ENCODE results near the gene TLCD3B.
"Not testable (repeated sequence)": the region's sequence is repeated elsewhere in the genome, so short reads cannot be mapped to it uniquely, and the experiment has no call there.

The TLCD3B gene

DNA sequence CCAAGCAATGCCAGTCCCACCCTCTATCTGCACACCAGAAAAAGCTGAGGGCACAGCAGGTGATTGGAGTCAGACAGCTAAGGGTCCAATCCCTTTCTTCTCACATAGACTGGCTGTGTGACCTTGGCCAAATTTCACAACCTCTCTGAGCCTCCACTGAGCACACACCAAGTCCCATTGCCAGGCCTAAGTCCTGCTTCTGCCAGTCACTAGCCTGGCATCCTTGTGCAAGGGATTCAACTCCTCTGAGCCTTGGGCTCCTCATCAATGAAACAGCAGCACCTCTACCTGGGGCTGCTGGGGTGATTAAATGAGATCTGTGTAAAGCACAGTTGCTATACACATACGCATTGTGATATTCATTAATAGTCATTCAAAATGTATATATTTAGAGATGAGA, 15.5 kb upstream of the TLCD3B start:
- no peak overlapping the region for H3K4me3 Mint-ChIP-seq
- H3K36me3 Mint-ChIP-seq, result no peaks in the 10 kb centered on the region
- no peaks in the 10 kb centered on the region for H3K9me3 Mint-ChIP-seq (ENCODE audit: low read depth)
- peaks cover 2% of the 10 kb centered on the region for H3K4me1 Mint-ChIP-seq (ENCODE audit: low read depth)
- no peaks in the 10 kb centered on the region for H3K27me3 Mint-ChIP-seq
- H3K27ac Mint-ChIP-seq, result no peak overlapping the region

DNA sequence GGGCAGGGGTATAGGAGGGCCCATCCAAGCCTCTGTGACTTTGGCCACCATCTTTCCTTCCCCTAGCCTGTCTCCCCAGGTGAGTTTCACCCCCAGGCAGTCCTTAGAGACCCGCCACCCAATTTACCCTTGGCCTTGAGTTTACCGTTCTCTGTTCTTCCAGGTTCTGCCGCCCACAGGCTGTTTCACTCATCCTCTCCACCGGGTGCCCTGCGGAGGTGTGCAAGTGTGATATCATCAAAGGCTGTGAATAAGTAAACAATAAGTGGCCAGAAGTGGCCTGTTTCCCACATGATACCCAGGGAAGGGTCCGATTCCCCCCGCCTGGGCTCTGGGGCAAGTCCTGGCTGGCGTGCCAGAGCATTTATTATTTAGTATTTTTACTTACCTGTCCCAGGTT, 15.1 kb upstream of the TLCD3B start:
- no peak overlapping the region for H3K4me3 Mint-ChIP-seq
- H3K4me1 Mint-ChIP-seq (ENCODE audit: low read depth), result no peaks in the 10 kb centered on the region
- H3K27me3 Mint-ChIP-seq, result no peaks in the 10 kb centered on the region
- no peaks in the 10 kb centered on the region for H3K9me3 Mint-ChIP-seq (ENCODE audit: low read depth)
- no peak overlapping the region for H3K27ac Mint-ChIP-seq
- no peaks in the 10 kb centered on the region for H3K36me3 Mint-ChIP-seq

DNA sequence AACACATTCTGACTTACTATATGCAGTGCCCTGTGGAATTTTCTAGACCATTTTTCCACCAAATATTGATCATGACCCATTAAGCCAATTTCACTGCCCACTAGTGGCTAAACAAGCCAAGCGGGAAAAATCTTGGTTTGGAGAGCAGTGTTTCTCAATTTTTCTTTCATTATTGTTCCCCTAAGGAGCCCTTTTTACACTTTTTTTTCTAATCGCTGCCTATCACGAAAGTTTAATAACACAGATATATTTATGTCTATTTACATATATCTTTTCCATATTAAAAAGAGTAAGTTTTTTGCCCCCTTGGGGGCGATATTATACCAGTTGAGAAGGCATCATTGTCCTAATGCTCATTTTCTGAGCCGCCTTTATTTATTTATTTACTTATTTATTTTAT, 10.8 kb upstream of the TLCD3B start:
- H3K36me3 Mint-ChIP-seq, result no peaks in the 10 kb centered on the region
- H3K27me3 Mint-ChIP-seq, result peaks cover 2% of the 10 kb centered on the region
- H3K4me3 Mint-ChIP-seq, result no peak overlapping the region
- no peak overlapping the region for H3K27ac Mint-ChIP-seq
- no peaks in the 10 kb centered on the region for H3K9me3 Mint-ChIP-seq (ENCODE audit: low read depth)
- no peaks in the 10 kb centered on the region for H3K4me1 Mint-ChIP-seq (ENCODE audit: low read depth)

DNA sequence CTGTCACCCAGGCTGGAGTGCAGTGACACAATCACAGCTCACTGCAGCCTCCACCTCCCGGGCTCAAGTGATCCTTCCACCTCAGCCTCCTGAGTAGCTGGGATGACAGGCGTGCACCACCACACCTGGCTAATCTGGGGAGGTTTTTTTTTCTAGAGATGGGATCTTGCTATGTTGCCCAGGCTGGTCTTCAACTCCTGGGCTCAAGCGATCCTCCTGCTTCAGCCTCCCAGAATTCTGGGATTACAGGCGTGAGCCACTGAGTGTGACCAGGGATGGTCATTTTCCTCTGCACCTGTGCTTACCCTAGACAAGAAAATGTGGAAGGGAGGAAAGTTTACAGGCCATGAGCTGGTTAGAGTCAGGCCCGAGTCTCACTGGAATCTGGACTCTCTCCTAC, 9.6 kb upstream of the TLCD3B start:
- H3K4me1 Mint-ChIP-seq (ENCODE audit: low read depth), result not testable (repeated sequence)

DNA sequence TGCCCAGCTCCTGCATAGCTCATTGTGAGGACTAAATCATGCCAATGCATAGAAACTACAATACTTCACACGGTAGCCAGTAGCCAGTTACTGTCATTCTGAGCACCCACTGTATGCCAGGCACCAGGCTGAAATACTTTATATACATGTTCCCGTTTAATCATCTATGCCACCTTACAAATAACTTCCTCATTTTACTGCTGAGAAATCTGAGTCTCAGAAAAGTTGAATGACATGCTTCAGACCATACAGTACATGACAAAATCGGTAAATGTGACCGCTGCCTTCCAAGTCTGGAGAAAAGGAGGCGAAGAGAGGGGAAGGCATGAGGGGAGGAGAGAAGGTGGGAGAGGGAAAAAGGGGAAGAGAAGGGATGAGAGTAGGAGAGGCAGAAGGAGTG, 9.2 kb upstream of the TLCD3B start:
- Mint-ChIP-seq H3K4me3 (no peak overlapping the region), H3K9me3 (ENCODE audit: low read depth) (no peaks in the 10 kb centered on the region), H3K4me1 (ENCODE audit: low read depth) (no peaks in the 10 kb centered on the region), H3K27me3 (peaks cover 2% of the 10 kb centered on the region), H3K36me3 (no peaks in the 10 kb centered on the region), H3K27ac (no peak overlapping the region)

More for the DNA sequence above, 9.6 kb upstream of the TLCD3B start:
- not testable (repeated sequence) for H3K4me3 Mint-ChIP-seq; H3K9me3 Mint-ChIP-seq (ENCODE audit: low read depth); H3K36me3 Mint-ChIP-seq; H3K27ac Mint-ChIP-seq; H3K27me3 Mint-ChIP-seq

DNA sequence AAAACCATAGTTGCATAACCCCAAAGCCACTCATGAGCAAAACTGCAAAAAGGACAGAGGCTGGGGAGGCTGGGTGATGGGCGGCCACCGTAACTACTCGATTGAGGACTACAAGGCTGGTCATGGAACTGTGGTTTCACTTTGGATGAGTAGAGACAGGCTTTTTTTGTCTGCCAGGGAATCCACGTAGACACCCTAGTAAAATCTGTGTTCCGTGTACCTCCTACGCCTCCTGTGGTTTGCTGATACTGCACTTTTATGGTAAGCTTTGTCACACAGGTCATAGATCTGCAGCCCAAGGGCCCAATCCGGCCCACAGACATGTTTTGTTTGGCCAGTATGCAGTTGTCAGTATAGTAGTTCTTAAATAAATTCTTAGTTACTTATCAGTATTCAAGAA, 2.2 kb upstream of the TLCD3B start:
- Mint-ChIP-seq H3K27me3 (peaks cover 16% of the 10 kb centered on the region), H3K4me3 (no peak overlapping the region)

DNA sequence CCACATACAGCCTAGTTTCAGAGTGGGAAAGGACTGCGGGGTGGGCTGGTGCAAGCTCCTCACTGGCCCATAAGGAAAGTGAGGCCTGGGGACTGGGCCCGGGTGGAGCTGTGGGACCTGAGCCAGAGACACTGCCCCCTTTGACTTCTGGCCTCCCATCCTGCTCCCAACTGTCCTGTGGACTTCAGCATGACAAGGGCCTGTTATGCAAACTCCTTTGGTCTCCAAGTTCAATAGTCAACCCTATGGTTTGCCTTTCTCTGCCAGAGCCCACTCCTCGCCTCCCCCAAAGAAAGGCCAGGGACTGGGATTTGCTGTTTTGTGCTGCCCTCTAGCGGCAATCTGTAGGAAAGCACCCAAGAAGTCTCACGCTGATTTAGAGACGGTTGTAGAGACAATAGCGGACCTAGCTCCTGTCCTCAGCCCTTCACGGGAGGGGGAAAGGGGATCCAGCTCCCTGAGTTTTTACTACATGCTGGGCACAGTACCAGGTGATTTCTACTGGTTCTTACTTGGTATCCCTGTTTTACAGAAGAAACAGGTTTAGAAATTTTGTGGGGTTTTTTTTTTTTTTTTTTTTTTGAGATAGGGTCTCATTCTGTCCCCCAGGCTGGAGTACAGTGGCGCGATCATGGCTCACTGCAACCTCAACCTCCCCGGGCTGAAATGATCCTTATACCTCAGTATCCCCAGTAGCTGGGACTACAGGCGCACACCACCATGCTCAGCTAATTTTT, 1.2 kb upstream of the TLCD3B start:
- Mint-ChIP-seq H3K36me3 (no peaks in the 10 kb centered on the region), H3K27me3 (peaks cover 20% of the 10 kb centered on the region), H3K9me3 (ENCODE audit: low read depth) (no peaks in the 10 kb centered on the region), H3K4me3 (peak overlapping the region; percentile 68), H3K27ac (no peak overlapping the region), H3K4me1 (ENCODE audit: low read depth) (peaks cover 11% of the 10 kb centered on the region)

More for the DNA sequence above, 2.2 kb upstream of the TLCD3B start:
- no peaks in the 10 kb centered on the region for H3K9me3 Mint-ChIP-seq (ENCODE audit: low read depth)
- H3K27ac Mint-ChIP-seq, result no peak overlapping the region
- peaks cover 11% of the 10 kb centered on the region for H3K4me1 Mint-ChIP-seq (ENCODE audit: low read depth)
- no peaks in the 10 kb centered on the region for H3K36me3 Mint-ChIP-seq

DNA sequence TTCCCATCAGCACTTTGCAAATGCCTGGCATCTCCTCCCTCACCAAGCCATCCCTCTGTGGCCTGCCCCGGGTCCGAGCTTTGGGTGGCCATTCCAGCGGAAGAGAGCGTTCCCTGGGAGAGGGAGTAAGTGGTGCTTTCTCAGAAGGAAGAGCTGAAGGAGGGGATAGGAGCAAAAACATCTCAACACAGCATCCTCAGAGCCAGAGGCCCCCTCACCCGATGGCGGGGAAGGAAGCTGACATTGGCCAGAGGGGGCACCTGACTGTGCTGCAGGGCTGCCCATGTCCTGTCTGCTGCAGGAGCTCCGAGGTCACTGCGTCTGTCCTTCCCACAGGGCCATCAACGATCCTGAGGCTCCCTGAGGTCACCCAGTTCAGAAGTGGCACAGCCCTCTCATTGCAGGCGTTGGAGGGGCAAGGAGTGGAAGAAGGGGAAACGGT, 427 bp upstream of the TLCD3B start:
- Mint-ChIP-seq H3K9me3 (ENCODE audit: low read depth) (no peaks in the 10 kb centered on the region), H3K36me3 (no peaks in the 10 kb centered on the region), H3K4me3 (no peak overlapping the region), H3K27me3 (peaks cover 21% of the 10 kb centered on the region), H3K4me1 (ENCODE audit: low read depth) (peaks cover 11% of the 10 kb centered on the region), H3K27ac (no peak overlapping the region)

DNA sequence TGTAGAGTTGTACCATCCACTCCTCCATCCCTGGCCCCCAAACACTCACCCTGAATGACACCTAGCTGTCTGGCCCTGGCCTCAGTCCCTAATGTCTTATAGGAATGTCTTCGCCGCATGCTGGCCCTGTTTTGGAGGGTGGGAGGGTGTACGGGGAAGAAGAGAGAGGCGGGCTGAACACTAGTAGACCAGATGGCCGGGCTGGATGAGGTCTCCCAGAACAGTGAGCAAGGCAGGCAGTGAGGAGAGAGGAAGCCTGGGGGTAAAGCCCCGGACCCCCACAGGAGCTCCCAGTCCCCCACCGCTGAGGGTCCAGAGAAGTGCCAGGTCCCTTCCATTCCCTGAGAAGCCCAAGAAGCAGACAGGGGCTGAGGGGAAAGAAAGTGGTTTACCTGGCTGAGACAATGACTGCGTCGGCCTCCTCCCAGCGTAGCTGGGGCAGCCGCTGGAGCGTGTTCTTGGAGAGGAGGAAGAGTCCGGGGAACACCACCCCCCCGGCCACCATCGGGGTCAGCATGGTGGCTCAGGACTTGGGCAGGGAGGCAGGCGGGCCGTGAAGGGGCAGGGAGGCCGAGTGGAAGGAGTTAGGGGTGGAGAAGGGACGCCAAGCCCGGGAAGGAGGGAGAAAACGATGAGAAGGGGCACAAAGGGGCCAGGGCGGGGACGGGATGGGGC, 923 bp downstream of the TLCD3B start:
- peaks cover 21% of the 10 kb centered on the region for H3K27me3 Mint-ChIP-seq
- peak overlapping the region; percentile 57 for H3K4me3 Mint-ChIP-seq
- H3K36me3 Mint-ChIP-seq, result no peaks in the 10 kb centered on the region
- no peaks in the 10 kb centered on the region for H3K9me3 Mint-ChIP-seq (ENCODE audit: low read depth)
- peaks cover 11% of the 10 kb centered on the region for H3K4me1 Mint-ChIP-seq (ENCODE audit: low read depth)
- H3K27ac Mint-ChIP-seq, result no peak overlapping the region

DNA sequence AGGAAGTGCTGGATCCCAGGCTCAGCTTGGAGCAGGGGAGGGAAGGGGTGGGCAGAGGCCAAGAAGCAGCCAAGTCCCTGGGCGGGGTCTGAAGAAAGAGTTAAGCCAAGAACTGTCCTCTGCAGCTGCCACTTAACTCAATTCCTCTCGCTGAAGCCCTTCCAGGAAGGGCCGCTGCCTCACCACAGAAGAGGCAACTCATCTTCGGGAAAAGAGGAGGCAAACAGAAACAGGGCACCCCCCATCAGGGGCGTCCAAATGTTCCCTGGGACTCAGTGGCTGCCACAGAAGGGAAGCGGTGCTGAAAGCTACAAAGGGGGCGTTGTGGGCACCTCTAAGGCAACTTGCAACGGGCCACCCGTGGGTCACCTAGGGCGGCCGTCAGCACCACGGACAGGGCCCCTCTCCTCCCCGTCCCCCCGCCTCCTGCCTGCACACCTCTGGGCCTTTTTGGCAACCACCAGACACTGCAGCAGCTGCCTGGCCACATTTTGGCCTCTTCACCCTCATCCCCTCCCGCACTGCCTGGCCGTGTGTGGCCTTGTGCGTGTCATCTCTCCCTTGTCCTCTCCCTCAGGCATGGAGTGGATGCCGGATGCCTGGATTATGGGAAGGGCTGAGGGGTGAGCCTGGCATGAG, 2.5 kb downstream of the TLCD3B start:
- Mint-ChIP-seq H3K4me1 (ENCODE audit: low read depth) (peaks cover 11% of the 10 kb centered on the region), H3K36me3 (no peaks in the 10 kb centered on the region), H3K4me3 (no peak overlapping the region), H3K27me3 (peaks cover 18% of the 10 kb centered on the region), H3K9me3 (ENCODE audit: low read depth) (no peaks in the 10 kb centered on the region), H3K27ac (no peak overlapping the region)

DNA sequence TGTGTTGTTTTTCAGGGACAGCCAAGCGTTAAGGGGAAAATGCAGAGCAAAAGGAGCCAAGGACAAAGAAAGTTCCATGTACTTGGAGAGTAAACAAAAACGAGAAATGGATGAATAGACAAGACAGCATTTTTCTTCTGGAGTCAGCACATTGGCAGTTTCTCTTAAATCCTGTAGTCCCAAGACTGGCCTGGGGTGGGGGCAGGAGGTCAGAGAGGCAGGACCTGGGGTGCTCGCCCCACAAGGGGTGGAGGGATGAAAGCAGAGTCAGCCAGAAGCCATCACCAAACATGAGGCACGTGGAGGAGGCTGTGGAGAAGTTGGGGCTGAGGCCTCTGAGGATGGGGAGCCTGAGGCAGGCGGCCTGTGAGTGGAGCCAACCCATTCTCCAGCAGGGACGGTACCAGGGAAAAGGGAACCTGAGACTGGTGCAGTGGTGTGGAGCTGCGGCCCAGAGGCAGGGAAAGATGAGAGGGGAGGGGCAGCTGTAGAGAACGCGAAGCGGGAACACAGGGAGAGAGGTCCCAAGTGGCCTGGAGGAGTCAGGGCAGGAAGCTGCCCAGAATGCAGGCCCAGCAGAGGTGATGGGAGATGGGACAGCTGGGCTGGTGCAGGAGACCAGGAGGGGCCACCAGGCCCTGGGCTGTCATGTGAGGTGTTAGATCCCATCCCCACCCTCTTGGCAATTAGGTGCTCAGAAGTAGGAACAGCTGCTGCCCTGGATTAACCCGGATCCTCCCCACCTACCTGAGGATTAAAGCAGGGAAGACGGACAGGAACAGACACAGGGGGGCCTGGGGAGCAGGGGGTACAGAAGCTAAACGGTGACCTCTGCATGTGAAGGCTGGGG, 3.3 kb downstream of the TLCD3B start:
- H3K27ac Mint-ChIP-seq, result no peak overlapping the region
- H3K27me3 Mint-ChIP-seq, result peaks cover 18% of the 10 kb centered on the region
- H3K36me3 Mint-ChIP-seq, result no peaks in the 10 kb centered on the region
- peaks cover 11% of the 10 kb centered on the region for H3K4me1 Mint-ChIP-seq (ENCODE audit: low read depth)
- H3K4me3 Mint-ChIP-seq, result no peak overlapping the region
- H3K9me3 Mint-ChIP-seq (ENCODE audit: low read depth), result no peaks in the 10 kb centered on the region

DNA sequence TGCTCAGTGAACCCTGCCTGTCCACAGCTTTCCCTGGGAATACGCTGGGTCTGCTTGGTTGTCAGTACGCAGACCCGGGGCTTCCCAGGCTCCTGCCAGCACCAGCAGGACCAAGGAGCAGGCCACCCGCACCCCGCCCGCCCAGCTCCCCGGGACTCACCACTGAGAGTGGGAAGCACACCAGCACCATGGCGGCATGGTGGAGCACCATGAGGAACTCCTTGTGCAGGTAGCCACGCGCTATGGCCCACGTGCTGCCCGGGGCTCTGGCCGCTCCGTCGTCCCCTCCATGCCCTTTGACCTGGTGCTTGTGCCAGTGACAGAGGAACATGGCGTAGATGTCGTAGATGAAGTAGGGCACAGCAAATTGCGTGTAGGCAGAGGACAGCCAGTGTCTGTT, 4.6 kb downstream of the TLCD3B start:
- H3K27me3 Mint-ChIP-seq, result peaks cover 14% of the 10 kb centered on the region
- H3K36me3 Mint-ChIP-seq, result no peaks in the 10 kb centered on the region
- peaks cover 7% of the 10 kb centered on the region for H3K4me1 Mint-ChIP-seq (ENCODE audit: low read depth)
- no peak overlapping the region for H3K4me3 Mint-ChIP-seq
- no peaks in the 10 kb centered on the region for H3K9me3 Mint-ChIP-seq (ENCODE audit: low read depth)
- no peak overlapping the region for H3K27ac Mint-ChIP-seq

DNA sequence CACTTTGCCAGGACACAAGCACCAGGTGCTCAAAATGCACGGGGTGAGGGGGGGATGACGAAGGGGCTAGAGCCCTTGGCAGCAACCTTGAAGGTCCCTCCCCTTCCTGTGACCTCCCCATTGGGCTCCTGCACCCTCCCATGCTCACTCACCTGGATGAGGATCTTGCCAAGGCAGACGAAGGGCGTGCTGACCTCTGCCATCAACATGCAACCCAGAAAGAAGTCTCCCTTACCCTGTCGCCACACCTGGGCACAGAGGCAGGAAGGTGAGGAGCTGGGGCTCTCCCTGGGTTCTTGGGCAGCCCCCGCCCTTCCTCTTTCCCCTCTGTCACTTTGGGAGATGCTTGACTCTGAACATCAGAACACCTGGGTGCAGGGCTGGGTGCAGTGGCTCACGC, 5.5 kb downstream of the TLCD3B start:
- Mint-ChIP-seq H3K4me1 (ENCODE audit: low read depth) (peaks cover 9% of the 10 kb centered on the region), H3K27me3 (peaks cover 14% of the 10 kb centered on the region), H3K4me3 (no peak overlapping the region), H3K36me3 (no peaks in the 10 kb centered on the region), H3K27ac (no peak overlapping the region), H3K9me3 (ENCODE audit: low read depth) (no peaks in the 10 kb centered on the region)

DNA sequence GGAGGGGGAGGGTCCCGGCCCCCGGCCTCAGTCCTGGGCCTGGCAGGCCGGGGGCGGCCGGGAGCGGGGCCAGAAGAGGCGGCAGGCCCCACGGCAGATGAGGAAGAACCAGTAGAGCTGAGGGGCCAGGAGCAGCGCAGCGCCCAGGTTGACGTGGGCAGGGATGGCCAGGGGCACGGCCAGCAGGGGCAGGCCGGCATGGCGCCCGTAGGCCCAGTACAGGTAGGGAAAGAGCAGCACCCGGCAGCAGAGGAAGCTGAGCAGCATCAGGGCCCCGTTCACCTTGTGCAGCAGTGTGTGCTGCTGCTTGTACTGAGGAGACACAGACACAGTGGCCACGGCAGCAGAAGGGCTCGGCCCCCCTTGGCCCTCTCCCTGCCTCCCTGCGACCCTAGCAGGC, 5.9 kb downstream of the TLCD3B start:
- Mint-ChIP-seq H3K36me3 (no peaks in the 10 kb centered on the region), H3K4me1 (ENCODE audit: low read depth) (peaks cover 7% of the 10 kb centered on the region), H3K27me3 (peaks cover 13% of the 10 kb centered on the region), H3K27ac (no peak overlapping the region), H3K4me3 (no peak overlapping the region), H3K9me3 (ENCODE audit: low read depth) (no peaks in the 10 kb centered on the region)

DNA sequence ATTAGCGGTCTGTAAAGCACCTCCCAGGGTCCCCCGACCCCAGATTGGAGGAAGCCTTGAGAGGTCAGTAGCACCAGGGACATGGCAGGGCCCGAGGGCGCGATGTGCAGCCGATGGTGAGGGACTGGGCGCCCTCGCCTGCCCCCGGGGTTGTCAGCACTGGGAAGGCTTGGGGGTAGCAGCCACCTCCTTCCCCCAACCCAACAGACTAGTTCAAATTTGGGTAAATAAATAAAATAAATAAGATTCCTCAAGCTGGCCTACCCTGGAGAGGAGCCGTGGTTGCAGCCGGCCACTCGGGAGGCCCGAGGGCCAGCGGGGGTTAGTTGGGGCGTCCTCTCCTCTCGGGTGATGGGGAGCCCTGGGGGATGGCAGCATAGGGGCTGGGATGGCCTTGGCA, 6.6 kb downstream of the TLCD3B start:
- H3K27ac Mint-ChIP-seq, result no peak overlapping the region
- no peak overlapping the region for H3K4me3 Mint-ChIP-seq
- no peaks in the 10 kb centered on the region for H3K36me3 Mint-ChIP-seq
- H3K4me1 Mint-ChIP-seq (ENCODE audit: low read depth), result peaks cover 3% of the 10 kb centered on the region
- no peaks in the 10 kb centered on the region for H3K9me3 Mint-ChIP-seq (ENCODE audit: low read depth)
- peaks cover 7% of the 10 kb centered on the region for H3K27me3 Mint-ChIP-seq
